IPS-18a (cell line): ENCODE data around the gene FFAR1.

Experiments
- H3K27ac ChIP-seq: one replicate; pipeline ENCODE4 v1.5.1; 2013; ENCODE audit warnings: low read length
- H3K27me3 ChIP-seq: one replicate; pipeline ENCODE4 v1.6.1; 2013; ENCODE audit warnings: mild to moderate bottlenecking, low read length; ENCODE audit not compliant: control insufficient read depth, insufficient read depth
- H3K36me3 ChIP-seq: one replicate; pipeline ENCODE4 v1.6.1; 2013; ENCODE audit warnings: low read depth, low read length; ENCODE audit not compliant: control insufficient read depth
- H3K4me1 ChIP-seq: one replicate; pipeline ENCODE4 v1.6.1; 2013; ENCODE audit warnings: low read depth, low read length; ENCODE audit not compliant: control insufficient read depth
- H3K4me3 ChIP-seq: one replicate; pipeline ENCODE4 v1.5.1; 2013; ENCODE audit warnings: low read length
- H3K9ac ChIP-seq: one replicate; pipeline ENCODE4 v1.6.1; 2013; ENCODE audit warnings: mild to moderate bottlenecking, low read length, moderate library complexity
- H3K9me3 ChIP-seq: one replicate; pipeline ENCODE4 v1.6.1; 2013; ENCODE audit warnings: low read depth, low read length; ENCODE audit not compliant: control insufficient read depth

Gene FFAR1

DNA sequence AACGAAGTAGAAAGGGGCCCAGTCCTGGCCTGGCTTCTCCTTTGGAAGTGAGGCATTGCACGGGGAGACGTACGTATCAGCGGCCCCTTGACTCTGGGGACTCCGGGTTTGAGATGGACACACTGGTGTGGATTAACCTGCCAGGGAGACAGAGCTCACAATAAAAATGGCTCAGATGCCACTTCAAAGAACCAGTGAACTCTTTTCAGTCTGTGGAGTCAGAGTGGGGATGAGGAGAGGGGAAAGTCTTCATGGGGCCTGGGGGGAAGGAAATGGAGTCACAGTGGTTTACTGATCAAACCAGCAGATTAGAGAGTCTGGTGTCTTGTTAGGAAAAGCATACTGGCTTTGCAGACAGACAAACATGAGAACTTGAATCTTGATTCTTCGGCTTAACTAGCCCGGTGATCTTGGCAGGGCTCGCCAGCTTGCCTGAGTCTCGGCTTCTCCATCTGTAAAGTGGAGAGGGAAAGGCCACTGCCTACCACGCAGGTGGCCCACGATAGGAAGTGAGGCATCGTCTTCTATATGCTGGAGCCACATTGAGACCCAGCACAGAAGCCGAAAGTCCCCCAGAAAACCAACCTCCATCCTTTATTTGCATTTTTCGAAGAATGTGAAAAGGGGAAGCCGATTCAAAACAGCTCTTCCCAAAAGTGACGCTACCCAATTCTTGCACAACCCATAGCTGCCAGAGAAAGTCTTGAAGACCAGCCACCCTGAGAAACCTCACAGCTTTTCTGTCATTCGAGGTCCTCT is at the start of gene FFAR1:
FFAR1 (plus strand) TSS at position 732 of the 759 bp plus-strand sequence. CDS start 3,650 bp downstream, outside the sequence.
- Histone ChIP-seq H3K4me3 (no peak within 1 kb of the TSS), H3K27me3 (no peaks in the 10 kb centered on the region), H3K9ac (no peak within 1 kb of the TSS), H3K27ac (no peak within 1 kb of the TSS), H3K4me1 (no peaks in the 10 kb centered on the region), H3K9me3 (no peaks in the 10 kb centered on the region), H3K36me3 (no peaks in the 10 kb centered on the region)

GRCh38 chr19:35297922-35298321 is 49.8 kb upstream of the FFAR1 start:
- H3K9ac ChIP-seq = no peak overlapping the region
- no peaks in the 10 kb centered on the region for H3K9me3 ChIP-seq
- H3K36me3 ChIP-seq = no peaks in the 10 kb centered on the region
- H3K4me1 ChIP-seq = no peaks in the 10 kb centered on the region
- H3K4me3 ChIP-seq = no peak overlapping the region
- no peaks in the 10 kb centered on the region for H3K27me3 ChIP-seq
- H3K27ac ChIP-seq = no peak overlapping the region

DNA sequence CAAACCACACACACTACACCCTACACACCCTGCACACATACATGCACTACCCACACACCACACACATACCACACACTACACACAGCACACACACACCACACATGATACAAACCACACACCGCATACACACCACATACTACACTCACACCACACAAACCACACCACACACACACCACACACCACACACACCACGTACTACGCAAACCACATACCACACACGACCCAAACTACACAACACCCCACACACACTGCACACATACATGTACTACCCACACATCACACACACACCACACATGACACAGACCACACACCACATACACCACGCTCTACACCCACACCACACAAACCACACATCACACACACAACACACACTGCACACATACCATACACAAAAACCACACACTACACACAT is 49.1 kb upstream of the FFAR1 start:
- no peaks in the 10 kb centered on the region for H3K9me3 ChIP-seq

DNA sequence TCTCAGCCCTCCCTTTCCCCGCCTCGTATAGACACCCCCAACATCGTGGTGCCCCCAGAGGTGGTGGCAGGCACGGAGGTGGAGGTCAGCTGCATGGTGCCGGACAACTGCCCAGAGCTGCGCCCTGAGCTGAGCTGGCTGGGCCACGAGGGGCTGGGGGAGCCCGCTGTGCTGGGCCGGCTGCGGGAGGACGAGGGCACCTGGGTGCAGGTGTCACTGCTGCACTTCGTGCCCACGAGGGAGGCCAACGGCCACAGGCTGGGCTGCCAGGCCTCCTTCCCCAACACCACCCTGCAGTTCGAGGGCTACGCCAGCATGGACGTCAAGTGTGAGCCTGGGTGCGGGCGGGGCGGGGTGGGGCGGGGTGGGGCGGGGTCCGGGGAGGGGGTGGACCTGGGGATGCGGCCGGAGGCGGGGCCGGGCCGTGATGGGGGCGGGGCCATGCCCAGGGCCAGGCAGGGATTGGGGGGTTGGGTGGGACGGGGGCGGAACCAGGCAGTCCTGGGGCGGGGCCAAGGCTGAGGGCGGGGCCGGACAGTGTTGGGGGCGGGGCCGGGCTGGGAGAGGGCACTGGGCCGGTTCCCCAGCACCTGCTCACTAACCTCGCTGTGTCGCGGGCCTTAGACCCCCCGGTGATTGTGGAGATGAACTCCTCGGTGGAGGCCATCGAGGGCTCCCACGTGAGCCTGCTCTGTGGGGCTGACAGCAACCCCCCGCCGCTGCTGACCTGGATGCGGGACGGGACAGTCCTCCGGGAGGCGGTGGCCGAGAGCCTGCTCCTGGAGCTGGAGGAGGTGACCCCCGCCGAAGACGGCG is 48.0 kb upstream of the FFAR1 start:
- no peak overlapping the region for H3K9ac ChIP-seq
- H3K27me3 ChIP-seq = no peaks in the 10 kb centered on the region
- H3K4me3 ChIP-seq = no peak overlapping the region
- H3K27ac ChIP-seq = no peak overlapping the region
- no peaks in the 10 kb centered on the region for H3K4me1 ChIP-seq
- H3K9me3 ChIP-seq = no peaks in the 10 kb centered on the region
- no peaks in the 10 kb centered on the region for H3K36me3 ChIP-seq

More for the DNA sequence above, 49.1 kb upstream of the FFAR1 start:
- H3K9ac ChIP-seq = no peak overlapping the region
- H3K4me1 ChIP-seq = no peaks in the 10 kb centered on the region
- no peaks in the 10 kb centered on the region for H3K27me3 ChIP-seq
- H3K27ac ChIP-seq = no peak overlapping the region
- no peak overlapping the region for H3K4me3 ChIP-seq
- no peaks in the 10 kb centered on the region for H3K36me3 ChIP-seq

DNA sequence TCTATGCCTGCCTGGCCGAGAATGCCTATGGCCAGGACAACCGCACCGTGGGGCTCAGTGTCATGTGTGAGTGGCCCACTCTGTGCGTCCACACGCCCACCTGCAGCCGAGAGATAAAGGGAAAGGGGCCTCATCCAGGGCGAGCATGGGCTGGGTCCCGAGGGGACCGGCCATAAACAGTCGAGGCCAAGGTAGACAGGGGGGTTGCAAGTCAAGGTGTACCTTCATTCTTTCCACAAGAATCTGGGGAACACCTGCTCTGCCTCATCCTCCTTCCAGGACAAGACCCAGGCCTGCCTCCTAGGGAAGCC is 47.4 kb upstream of the FFAR1 start:
- H3K27ac ChIP-seq = no peak overlapping the region
- no peak overlapping the region for H3K9ac ChIP-seq
- no peaks in the 10 kb centered on the region for H3K4me1 ChIP-seq
- H3K27me3 ChIP-seq = no peaks in the 10 kb centered on the region
- H3K9me3 ChIP-seq = no peaks in the 10 kb centered on the region
- no peaks in the 10 kb centered on the region for H3K36me3 ChIP-seq
- H3K4me3 ChIP-seq = no peak overlapping the region

GRCh38 chr19:35301961-35302360 is 45.7 kb upstream of the FFAR1 start:
- Histone ChIP-seq H3K27me3 (no peaks in the 10 kb centered on the region), H3K9ac (no peak overlapping the region)

DNA sequence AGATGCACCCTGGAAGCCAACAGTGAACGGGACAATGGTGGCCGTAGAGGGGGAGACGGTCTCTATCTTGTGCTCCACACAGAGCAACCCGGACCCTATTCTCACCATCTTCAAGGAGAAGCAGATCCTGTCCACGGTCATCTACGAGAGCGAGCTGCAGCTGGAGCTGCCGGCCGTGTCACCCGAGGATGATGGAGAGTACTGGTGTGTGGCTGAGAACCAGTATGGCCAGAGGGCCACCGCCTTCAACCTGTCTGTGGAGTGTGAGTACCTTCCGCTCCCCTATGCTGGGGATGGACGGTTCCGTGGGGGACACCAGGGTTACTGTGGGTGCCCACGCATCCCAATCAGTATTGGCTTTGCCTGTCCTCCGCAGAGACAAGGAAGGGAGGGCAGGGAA is 45.3 kb upstream of the FFAR1 start:
- H3K4me1 ChIP-seq = no peaks in the 10 kb centered on the region
- no peak overlapping the region for H3K27ac ChIP-seq
- H3K9me3 ChIP-seq = no peaks in the 10 kb centered on the region
- H3K4me3 ChIP-seq = no peak overlapping the region
- H3K36me3 ChIP-seq = no peaks in the 10 kb centered on the region
- no peak overlapping the region for H3K9ac ChIP-seq
- H3K27me3 ChIP-seq = no peaks in the 10 kb centered on the region

More at GRCh38 chr19:35301961-35302360, 45.7 kb upstream of the FFAR1 start:
- no peaks in the 10 kb centered on the region for H3K36me3 ChIP-seq
- H3K9me3 ChIP-seq = no peaks in the 10 kb centered on the region
- H3K4me3 ChIP-seq = no peak overlapping the region
- H3K27ac ChIP-seq = no peak overlapping the region
- no peaks in the 10 kb centered on the region for H3K4me1 ChIP-seq

DNA sequence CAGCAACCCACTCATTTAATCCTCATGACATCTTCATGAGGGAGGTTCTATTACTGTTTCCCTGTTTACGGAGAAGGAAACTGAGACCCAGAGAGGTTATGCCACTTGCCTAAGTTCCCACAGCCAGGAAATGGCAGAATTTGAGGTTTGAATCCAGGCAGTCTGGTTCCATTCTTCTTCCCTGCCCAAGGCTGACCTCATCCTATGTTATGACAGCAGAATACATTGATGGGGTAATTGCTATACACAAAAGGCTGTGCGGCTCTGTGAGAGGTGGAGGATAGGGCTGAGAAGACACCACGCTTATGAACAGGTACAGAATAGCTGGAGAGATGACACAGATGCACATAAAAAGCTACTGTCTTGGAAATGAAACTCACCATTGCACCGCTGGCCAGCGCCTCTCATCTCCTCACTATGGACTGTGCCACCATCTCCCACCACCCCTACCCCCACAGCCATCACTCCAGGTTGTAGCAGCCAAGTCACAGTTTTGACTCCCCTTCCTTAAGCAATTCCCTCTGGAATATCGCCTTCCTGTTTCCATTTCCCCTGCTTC is 44.3 kb upstream of the FFAR1 start:
- Histone ChIP-seq H3K4me3 (no peak overlapping the region), H3K27ac (no peak overlapping the region), H3K4me1 (no peaks in the 10 kb centered on the region), H3K9ac (no peak overlapping the region), H3K36me3 (no peaks in the 10 kb centered on the region), H3K9me3 (no peaks in the 10 kb centered on the region), H3K27me3 (no peaks in the 10 kb centered on the region)

GRCh38 chr19:35304036-35304435 is 43.7 kb upstream of the FFAR1 start:
- H3K4me1 ChIP-seq = no peaks in the 10 kb centered on the region
- no peaks in the 10 kb centered on the region for H3K27me3 ChIP-seq
- H3K9ac ChIP-seq = no peak overlapping the region
- no peak overlapping the region for H3K27ac ChIP-seq
- H3K36me3 ChIP-seq = no peaks in the 10 kb centered on the region
- no peaks in the 10 kb centered on the region for H3K9me3 ChIP-seq
- H3K4me3 ChIP-seq = no peak overlapping the region

- Histone ChIP-seq H3K9me3 (no peaks in the 10 kb centered on the region), H3K4me3 (no peak overlapping the region), H3K4me1 (no peaks in the 10 kb centered on the region), H3K36me3 (no peaks in the 10 kb centered on the region), H3K27ac (no peak overlapping the region), H3K27me3 (no peaks in the 10 kb centered on the region), H3K9ac (no peak overlapping the region)
Measured at GRCh38 chr19:35305181-35305580, 42.5 kb upstream of the FFAR1 start.

GRCh38 chr19:35306473-35307246 is 41.0 kb upstream of the FFAR1 start:
- no peak overlapping the region for H3K9ac ChIP-seq
- no peaks in the 10 kb centered on the region for H3K27me3 ChIP-seq
- H3K36me3 ChIP-seq = no peaks in the 10 kb centered on the region
- H3K27ac ChIP-seq = no peak overlapping the region
- no peaks in the 10 kb centered on the region for H3K4me1 ChIP-seq
- H3K9me3 ChIP-seq = no peaks in the 10 kb centered on the region
- no peak overlapping the region for H3K4me3 ChIP-seq
